IMR-90 (cell line): ENCODE data around the gene KCNMA1. TPM values are rescaled to one million over a fixed set of nuclear protein-coding genes. Genes with fewer than 3 reads are reported as not detected.

ENCODE experiments used
- ATAC-seq: fragments of 200-7000 bp; cut with Tn5 transposase; 2 replicates; pipeline ENCODE4 v1.9.1; 2020; ENCODE audit warnings: low read depth, mild to moderate bottlenecking, moderate library complexity
- BruUV-seq: library from RNA; stranded (reverse); fragments of 400-500 nt; replicated peaks from 2 replicates; lab custom pipeline; 2021; lab: Mats Ljungman, UMichigan
- CTCF ChIA-PET: fragments of 300-600 bp; formaldehyde crosslinking; extraction: SDS; loops from one replicate; lab custom pipeline; 2021; ENCODE audit warnings: antibody characterized with exemption; lab: Yijun Ruan, JAX
- POLR2A ChIA-PET: fragments of 300-600 bp; sonication (Branson Sonifier 250); formaldehyde crosslinking; loops from one replicate; lab custom pipeline; 2022; ENCODE audit warnings: antibody characterized with exemption; ENCODE audit not compliant: unreplicated experiment; lab: Charles Lee
- DNase-seq: peaks from one replicate; pipeline ENCODE4 v3.0.0; 2013
- H2AFZ ChIP-seq: replicated peaks from 2 replicates; pipeline ENCODE3; 2013; ENCODE audit warnings: low read length, mild to moderate bottlenecking; ENCODE audit not compliant: poor library complexity
- H2AK5ac ChIP-seq: 2 replicates; pipeline ENCODE4 v1.6.1; 2013; ENCODE audit warnings: low read depth, low read length, inconsistent platforms
- H2AK9ac ChIP-seq: replicated peaks from 2 replicates; pipeline ENCODE3; 2013; ENCODE audit warnings: mild to moderate bottlenecking, low read depth, low read length, moderate library complexity; ENCODE audit not compliant: poor library complexity
- H2BK120ac ChIP-seq: 2 replicates; pipeline ENCODE4 v1.6.1; 2013; ENCODE audit warnings: low read depth, low read length, inconsistent platforms
- H2BK15ac ChIP-seq: 3 replicates; pipeline ENCODE4 v1.6.1; 2013; ENCODE audit warnings: low read depth, low read length, inconsistent platforms
- H2BK20ac ChIP-seq: 2 replicates; pipeline ENCODE4 v1.6.1; 2013; ENCODE audit warnings: low read depth, mild to moderate bottlenecking, inconsistent platforms, low read length, moderate library complexity
- H2BK5ac ChIP-seq: 2 replicates; pipeline ENCODE4 v1.6.1; 2013; ENCODE audit warnings: mild to moderate bottlenecking, low read depth, low read length, inconsistent platforms; ENCODE audit not compliant: poor library complexity, severe bottlenecking
- H3K14ac ChIP-seq: replicated peaks from 2 replicates; pipeline ENCODE4 v1.6.1; 2013; ENCODE audit warnings: low read depth, low read length, inconsistent platforms
- H3K18ac ChIP-seq: 2 replicates; pipeline ENCODE4 v1.6.1; 2013; ENCODE audit warnings: low read depth, low read length, control low read depth
- H3K23ac ChIP-seq: 2 replicates; pipeline ENCODE4 v1.6.1; 2013; ENCODE audit warnings: low read depth, low read length, inconsistent platforms
- H3K27ac ChIP-seq: 2 replicates; pipeline ENCODE4 v1.5.1; 2013; ENCODE audit warnings: mild to moderate bottlenecking, control low read depth, low read length; ENCODE audit not compliant: insufficient read depth
- H3K27me3 ChIP-seq: 2 replicates; pipeline ENCODE4 v1.6.1; 2013; ENCODE audit warnings: low read length; ENCODE audit not compliant: control insufficient read depth, insufficient read depth
- H3K36me3 ChIP-seq: 2 replicates; pipeline ENCODE4 v1.6.1; 2013; ENCODE audit warnings: low read length, mixed read lengths; ENCODE audit not compliant: control insufficient read depth, insufficient read depth
- H3K4ac ChIP-seq: 2 replicates; pipeline ENCODE4 v1.6.1; 2013; ENCODE audit warnings: low read depth, low read length, inconsistent platforms
- H3K4me1 ChIP-seq: 2 replicates; pipeline ENCODE4 v1.6.1; 2013; ENCODE audit warnings: low read length, mixed read lengths; ENCODE audit not compliant: control insufficient read depth, insufficient read depth
- H3K4me2 ChIP-seq: 2 replicates; pipeline ENCODE4 v1.6.1; 2013; ENCODE audit warnings: low read depth, mild to moderate bottlenecking, control low read depth, low read length, moderate library complexity
- H3K4me3 ChIP-seq: 2 replicates; pipeline ENCODE4 v1.5.1; 2013; ENCODE audit warnings: low read depth, mild to moderate bottlenecking, control low read depth, low read length, moderate library complexity; ENCODE audit not compliant: insufficient read depth
- H3K56ac ChIP-seq: 2 replicates; pipeline ENCODE4 v1.6.1; 2013; ENCODE audit warnings: low read length, inconsistent platforms; ENCODE audit not compliant: insufficient read depth; ENCODE audit errors: extremely low read depth
- H3K79me1 ChIP-seq, 2 experiments: 2 replicates each; pipeline ENCODE4 v1.6.1; 2013; ENCODE audit warnings: low read length in 2 of 2, inconsistent platforms in 1 of 2, low read depth in 1 of 2
- H3K9ac ChIP-seq: 2 replicates; pipeline ENCODE4 v1.6.1; 2013; ENCODE audit warnings: low read depth, low read length, control low read depth
- H3K9me1 ChIP-seq: 2 replicates; pipeline ENCODE4 v1.6.1; 2013; ENCODE audit warnings: low read length, inconsistent platforms; ENCODE audit not compliant: insufficient read depth
- H3K9me3 ChIP-seq: 2 replicates; pipeline ENCODE4 v1.6.1; 2013; ENCODE audit warnings: low read length; ENCODE audit not compliant: control insufficient read depth, insufficient read depth
- H4K20me1 ChIP-seq: 2 replicates; pipeline ENCODE4 v1.6.1; 2013; ENCODE audit warnings: low read length, inconsistent platforms; ENCODE audit not compliant: insufficient read depth
- H4K5ac ChIP-seq: 2 replicates; pipeline ENCODE4 v1.6.1; 2013; ENCODE audit warnings: mild to moderate bottlenecking, low read depth, low read length, control low read depth
- H4K8ac ChIP-seq, 2 experiments: 2 replicates each; pipeline ENCODE4 v1.6.1; 2013; ENCODE audit warnings: low read depth in 2 of 2, low read length in 2 of 2, control low read depth in 1 of 2, inconsistent platforms in 1 of 2
- H4K91ac ChIP-seq: 2 replicates; pipeline ENCODE4 v1.6.1; 2013; ENCODE audit warnings: low read depth, low read length, inconsistent platforms; ENCODE audit not compliant: insufficient read depth
- POLR2A ChIP-seq: IDR thresholded peaks from 2 replicates; pipeline ENCODE4 v1.6.1; 2012; ENCODE audit warnings: mild to moderate bottlenecking, low read depth, low read length
- RCOR1 ChIP-seq: IDR thresholded peaks from 2 replicates; pipeline ENCODE4 v1.6.1; 2012; ENCODE audit warnings: mild to moderate bottlenecking, low read length, improper control_type of control experiment; ENCODE audit not compliant: insufficient replicate concordance
- WGBS, 2 experiments: methylation state at CpG; one replicate each; pipeline versions ENCODE4 v1.1.5 to v1.1.7; 2013; ENCODE audit warnings: missing lambda C conversion rate in 2 of 2; ENCODE audit not compliant: insufficient read length in 1 of 2; ENCODE audit errors: extremely low coverage in 2 of 2; 5-methylcytosine and 5-hydroxymethylcytosine counted together
- dilution Hi-C: fragments of 300-500 bp; cut with HindIII; formaldehyde crosslinking; loops from one replicate; pipeline ENCODE4 v1.14.3; 2018; ENCODE audit warnings: low sequenced_read_pairs; ENCODE audit not compliant: unreplicated experiment
- in situ Hi-C: fragments of 300-500 bp; cut with MboI; formaldehyde crosslinking; loops from 3 replicates; pipeline ENCODE4 v1.14.3; 2019; ENCODE audit warnings: low sequenced_read_pairs, inconsistent platforms, mixed read lengths
- intact Hi-C: fragments of 100-400 bp; cut with micrococcal nuclease; formaldehyde crosslinking; loops from 2 replicates; pipeline ENCODE4 v1.10.0; 2022
- polyA plus RNA-seq, 3 experiments: library from polyadenylated mRNA; depleted of rRNA; stranded (reverse); fragments of >200 nt; gene quantifications; 2 replicates each; pipeline ENCODE4 v1.2.3, GENCODE V29; 2012; ENCODE audit warnings: low replicate concordance in 1 of 3
- total RNA-seq: library from RNA; depleted of rRNA; stranded (reverse); fragments of >200 nt; gene quantifications from 2 replicates; pipeline ENCODE4 v1.2.3, GENCODE V29; 2012

KCNMA1 gene
- total and polyA plus RNA-seq, 2 of the 4 experiments (the other 2 are of a cell fraction) = 25.6 to 29.6 TPM

DNA sequence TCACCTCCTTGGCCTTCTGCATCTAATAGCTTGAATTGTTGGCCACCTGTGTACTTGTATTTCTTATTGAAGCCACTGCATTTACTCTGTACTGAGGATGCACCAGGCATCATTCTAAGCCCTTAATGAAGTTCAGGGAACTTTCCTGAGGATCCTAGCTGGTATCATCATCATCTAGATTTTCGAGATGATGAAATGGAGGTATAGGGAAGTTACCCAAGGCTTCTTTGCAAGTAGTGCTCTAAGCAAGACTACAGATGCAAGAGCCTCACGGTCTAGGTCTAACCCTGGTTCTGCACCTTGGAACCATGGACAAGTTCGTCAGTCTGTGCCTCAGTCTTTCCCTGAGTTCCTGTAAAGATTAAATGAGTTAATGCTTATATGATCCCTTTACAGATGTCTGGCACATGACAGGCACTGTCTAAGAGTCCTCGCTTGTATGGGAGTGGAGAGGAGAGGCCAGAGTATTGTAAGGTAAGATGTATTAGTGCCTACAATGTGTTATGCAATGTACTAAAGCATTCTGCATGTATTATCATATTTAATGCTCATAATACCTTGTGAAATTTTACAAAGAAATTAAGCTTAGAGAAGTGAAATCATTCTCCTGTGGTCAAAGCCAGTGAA lies 145.1 kb downstream of the KCNMA1 start:
- no peak overlapping the region for H3K56ac ChIP-seq
- in situ Hi-C loops = no loop called here
- H4K20me1 ChIP-seq = no peaks in the 10 kb centered on the region
- TF ChIP-seq RCOR1 = no peak
- TF ChIP-seq POLR2A = no peak
- intact Hi-C loops = no loop called here
- H3K27me3 ChIP-seq = no peaks in the 10 kb centered on the region
- H3K4me2 ChIP-seq = no peak overlapping the region
- H2BK20ac ChIP-seq = no peak overlapping the region
- no peak overlapping the region for H2BK15ac ChIP-seq
- peaks cover 2% of the 10 kb centered on the region; the same call in 1 of the 2 replicates for H3K9me1 ChIP-seq
- ChIA-PET CTCF (no interaction called here), POLR2A (no interaction called here)
- BruUV-seq = no TSS peak
- no peaks in the 10 kb centered on the region for H3K36me3 ChIP-seq
- H3K23ac ChIP-seq = no peak overlapping the region
- WGBS, 2 experiments = no CpG with 5 or more reads among the region's 4 CpGs
- ATAC-seq = no peak
- no peak overlapping the region for H2BK120ac ChIP-seq
- dilution Hi-C loops = no loop called here
- H4K5ac ChIP-seq = no peak overlapping the region
- no peak overlapping the region for H3K18ac ChIP-seq
- H4K8ac ChIP-seq = no peak overlapping the region
- H3K27ac ChIP-seq = no peak overlapping the region
- H3K4ac ChIP-seq = no peak overlapping the region
- H2BK5ac ChIP-seq = no peak overlapping the region
- no peak for DNase-seq
- no peak overlapping the region for H2AK9ac ChIP-seq
- H3K9me3 ChIP-seq = no peaks in the 10 kb centered on the region
- H2AFZ ChIP-seq = no peak overlapping the region
- H3K79me1 ChIP-seq = peaks cover 0 to 4% of the 10 kb centered on the region in 2 experiments; a peak in 1 of 4 replicates
- H2AK5ac ChIP-seq = no peak overlapping the region
- H3K4me1 ChIP-seq = peaks cover 4% of the 10 kb centered on the region
- H3K4me3 ChIP-seq = no peak overlapping the region
- no peak overlapping the region for H4K91ac ChIP-seq
- no peak overlapping the region for H3K14ac ChIP-seq
- H3K9ac ChIP-seq = no peak overlapping the region
